Neural cell (in vitro differentiated cells): ENCODE data around the gene STK17B. TPM values are rescaled to one million over a fixed set of nuclear protein-coding genes. Genes with fewer than 3 reads are reported as not detected.

ENCODE experiments used
- H2AFZ ChIP-seq: fragments of 200-600, 300-800 bp; sonication (generic), shearing (Covaris generic); 2 replicates; pipeline ENCODE4 v1.6.0; 2014; ENCODE audit warnings: low read depth, mild to moderate bottlenecking, antibody characterized with exemption, low read length, moderate library complexity
- H3F3A ChIP-seq: fragments of 200-600 bp; shearing (Covaris generic); 2 replicates; pipeline ENCODE4 v1.6.1; 2016; ENCODE audit warnings: mild to moderate bottlenecking, moderate library complexity, mixed read lengths, antibody characterized with exemption, low read length; ENCODE audit not compliant: insufficient read depth, poor library complexity, severe bottlenecking
- H3K27ac ChIP-seq: fragments of 200-600, 300-800 bp; sonication (generic), shearing (Covaris generic); 2 replicates; pipeline ENCODE4 v1.5.1; 2014; ENCODE audit warnings: mild to moderate bottlenecking, low read length, moderate library complexity
- H3K27me3 ChIP-seq: fragments of 300-800, 200-600 bp; sonication (generic), shearing (Covaris generic); 2 replicates; pipeline ENCODE4 v1.6.0; 2014; ENCODE audit warnings: mild to moderate bottlenecking, low read depth, low read length, moderate library complexity; ENCODE audit not compliant: insufficient read depth
- H3K36me3 ChIP-seq: fragments of 300-800, 200-600 bp; sonication (generic), shearing (Covaris generic); 2 replicates; pipeline ENCODE4 v1.5.1; 2014; ENCODE audit warnings: mild to moderate bottlenecking, antibody characterized with exemption, low read length, moderate library complexity; ENCODE audit not compliant: insufficient read depth
- H3K4me2 ChIP-seq: fragments of 300-800, 200-600 bp; sonication (generic), shearing (Covaris generic); 2 replicates; pipeline ENCODE4 v1.6.0; 2014; ENCODE audit warnings: mild to moderate bottlenecking, low read length
- H3K4me3 ChIP-seq: fragments of 300-800, 200-600 bp; sonication (generic), shearing (Covaris generic); 2 replicates; pipeline ENCODE4 v1.5.1; 2014; ENCODE audit warnings: mild to moderate bottlenecking, low read length, moderate library complexity
- H3K79me2 ChIP-seq: fragments of 200-600 bp; shearing (Covaris generic); replicated peaks from 2 replicates; pipeline ENCODE4 v1.6.0; 2014; ENCODE audit warnings: mild to moderate bottlenecking, low read length, moderate library complexity; ENCODE audit not compliant: insufficient read depth
- H3K9ac ChIP-seq: fragments of 300-800, 200-600 bp; sonication (generic), shearing (Covaris generic); 2 replicates; pipeline ENCODE4 v1.6.1; 2016; ENCODE audit warnings: mild to moderate bottlenecking, low read length, mixed read lengths
- H3K9me2 ChIP-seq: fragments of 200-600 bp; shearing (Covaris generic); 2 replicates; pipeline ENCODE4 v1.6.1; 2016; ENCODE audit warnings: mild to moderate bottlenecking, low read length, mixed read lengths; ENCODE audit not compliant: insufficient read depth
- H3K9me3 ChIP-seq: fragments of 200-600, 300-800 bp; sonication (generic), shearing (Covaris generic); 2 replicates; pipeline ENCODE4 v1.6.1; 2016; ENCODE audit warnings: mild to moderate bottlenecking, mixed run types, low read length, moderate library complexity, mixed read lengths
- H4K20me1 ChIP-seq: fragments of 200-600 bp; shearing (Covaris generic); 2 replicates; pipeline ENCODE4 v1.6.1; 2016; ENCODE audit warnings: mild to moderate bottlenecking, mixed run types; ENCODE audit not compliant: insufficient read depth
- EP300 ChIP-seq: fragments of 450-650 bp; conservative IDR thresholded peaks from 2 replicates; pipeline ENCODE4 v1.6.1; 2014; ENCODE audit warnings: antibody characterized with exemption, mild to moderate bottlenecking, moderate library complexity; ENCODE audit not compliant: poor library complexity, severe bottlenecking
- EZH2 ChIP-seq: fragments of 200-600, 300-800 bp; shearing (Covaris generic), sonication (generic); IDR thresholded peaks from 2 replicates; pipeline ENCODE4 v1.6.1; 2014; ENCODE audit warnings: antibody characterized with exemption, low read length, borderline replicate concordance, mild to moderate bottlenecking; ENCODE audit not compliant: insufficient read depth, poor library complexity, severe bottlenecking
- MXI1 ChIP-seq: fragments of 450-650 bp; conservative IDR thresholded peaks from 2 replicates; pipeline ENCODE4 v1.6.1; 2014; ENCODE audit warnings: antibody characterized with exemption, mild to moderate bottlenecking; ENCODE audit not compliant: poor library complexity, severe bottlenecking
- POLR2AphosphoS5 ChIP-seq: IDR thresholded peaks from 2 replicates; pipeline ENCODE4 v1.6.1; 2012
- RAD21 ChIP-seq: fragments of 450-650 bp; conservative IDR thresholded peaks from 2 replicates; pipeline ENCODE4 v1.6.1; 2014; ENCODE audit warnings: antibody characterized with exemption, mild to moderate bottlenecking, moderate library complexity
- SMC3 ChIP-seq: fragments of 450-650 bp; conservative IDR thresholded peaks from 2 replicates; pipeline ENCODE4 v1.6.1; 2014; ENCODE audit warnings: antibody characterized with exemption, mild to moderate bottlenecking, moderate library complexity; ENCODE audit not compliant: poor library complexity
- TAF1 ChIP-seq: IDR thresholded peaks from 2 replicates; pipeline ENCODE4 v1.6.1; 2012; ENCODE audit warnings: low read depth
- polyA plus RNA-seq: library from polyadenylated mRNA; depleted of rRNA; stranded (reverse); fragments of >200 nt; gene quantifications from 2 replicates; pipeline ENCODE4 v1.2.3, GENCODE V29; 2014
- TF ChIP-seq, protein P1 (sequence below): fragments of 450-650 bp; IDR thresholded peaks from 2 replicates; pipeline ENCODE4 v1.5.1; 2014; ENCODE audit warnings: antibody characterized with exemption, mild to moderate bottlenecking, moderate library complexity; ENCODE audit not compliant: poor library complexity, severe bottlenecking
- TF ChIP-seq, protein P2 (sequence below): IDR thresholded peaks from 2 replicates; pipeline ENCODE4 v1.6.1; 2012; ENCODE audit warnings: borderline replicate concordance

The STK17B gene
- polyA plus RNA-seq, 1 donor from 2014 or later, result 0.67 TPM

DNA sequence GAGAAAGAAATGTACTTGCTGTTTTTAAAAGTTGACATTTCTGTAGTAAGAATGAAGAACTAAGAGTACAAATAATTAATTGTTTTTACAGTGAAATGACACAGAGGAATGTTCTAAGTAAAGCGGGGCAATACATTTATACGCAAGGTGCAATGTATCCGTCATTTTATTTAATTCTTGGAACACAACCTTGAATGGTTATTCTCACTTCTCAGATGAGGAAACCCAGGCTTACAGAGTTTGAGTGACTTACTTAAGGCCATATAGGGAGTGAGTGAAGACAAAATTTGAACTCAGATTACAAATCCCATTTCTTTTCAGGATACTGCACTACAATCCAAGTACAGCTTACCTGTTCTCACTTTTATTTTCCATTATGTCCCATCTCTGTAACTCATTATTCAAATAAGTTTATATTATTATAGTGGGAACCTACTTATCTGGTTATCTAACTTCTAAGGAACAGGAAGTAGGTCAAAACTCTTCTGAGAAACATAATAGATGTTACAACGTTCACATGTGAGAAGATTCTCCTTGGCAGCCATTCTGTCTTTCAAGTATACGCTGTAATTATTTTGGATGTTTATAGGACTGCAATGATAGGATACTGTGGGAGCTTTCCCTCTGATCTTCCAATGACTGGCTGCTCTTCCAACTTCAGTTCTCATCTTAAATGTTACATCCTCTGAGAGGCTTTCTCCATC lies 12.3 kb upstream of the STK17B start:
- no peak for TF ChIP-seq POLR2AphosphoS5
- no peak for TF ChIP-seq MXI1
- no peak for TF ChIP-seq SMC3
- no peak for TF ChIP-seq TAF1
- TF ChIP-seq RAD21, result no peak
- no peak for TF ChIP-seq EP300
- TF ChIP-seq EZH2, result no peak
- TF ChIP-seq, protein P1, sequence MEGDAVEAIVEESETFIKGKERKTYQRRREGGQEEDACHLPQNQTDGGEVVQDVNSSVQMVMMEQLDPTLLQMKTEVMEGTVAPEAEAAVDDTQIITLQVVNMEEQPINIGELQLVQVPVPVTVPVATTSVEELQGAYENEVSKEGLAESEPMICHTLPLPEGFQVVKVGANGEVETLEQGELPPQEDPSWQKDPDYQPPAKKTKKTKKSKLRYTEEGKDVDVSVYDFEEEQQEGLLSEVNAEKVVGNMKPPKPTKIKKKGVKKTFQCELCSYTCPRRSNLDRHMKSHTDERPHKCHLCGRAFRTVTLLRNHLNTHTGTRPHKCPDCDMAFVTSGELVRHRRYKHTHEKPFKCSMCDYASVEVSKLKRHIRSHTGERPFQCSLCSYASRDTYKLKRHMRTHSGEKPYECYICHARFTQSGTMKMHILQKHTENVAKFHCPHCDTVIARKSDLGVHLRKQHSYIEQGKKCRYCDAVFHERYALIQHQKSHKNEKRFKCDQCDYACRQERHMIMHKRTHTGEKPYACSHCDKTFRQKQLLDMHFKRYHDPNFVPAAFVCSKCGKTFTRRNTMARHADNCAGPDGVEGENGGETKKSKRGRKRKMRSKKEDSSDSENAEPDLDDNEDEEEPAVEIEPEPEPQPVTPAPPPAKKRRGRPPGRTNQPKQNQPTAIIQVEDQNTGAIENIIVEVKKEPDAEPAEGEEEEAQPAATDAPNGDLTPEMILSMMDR, result no peak
- TF ChIP-seq, protein P2, sequence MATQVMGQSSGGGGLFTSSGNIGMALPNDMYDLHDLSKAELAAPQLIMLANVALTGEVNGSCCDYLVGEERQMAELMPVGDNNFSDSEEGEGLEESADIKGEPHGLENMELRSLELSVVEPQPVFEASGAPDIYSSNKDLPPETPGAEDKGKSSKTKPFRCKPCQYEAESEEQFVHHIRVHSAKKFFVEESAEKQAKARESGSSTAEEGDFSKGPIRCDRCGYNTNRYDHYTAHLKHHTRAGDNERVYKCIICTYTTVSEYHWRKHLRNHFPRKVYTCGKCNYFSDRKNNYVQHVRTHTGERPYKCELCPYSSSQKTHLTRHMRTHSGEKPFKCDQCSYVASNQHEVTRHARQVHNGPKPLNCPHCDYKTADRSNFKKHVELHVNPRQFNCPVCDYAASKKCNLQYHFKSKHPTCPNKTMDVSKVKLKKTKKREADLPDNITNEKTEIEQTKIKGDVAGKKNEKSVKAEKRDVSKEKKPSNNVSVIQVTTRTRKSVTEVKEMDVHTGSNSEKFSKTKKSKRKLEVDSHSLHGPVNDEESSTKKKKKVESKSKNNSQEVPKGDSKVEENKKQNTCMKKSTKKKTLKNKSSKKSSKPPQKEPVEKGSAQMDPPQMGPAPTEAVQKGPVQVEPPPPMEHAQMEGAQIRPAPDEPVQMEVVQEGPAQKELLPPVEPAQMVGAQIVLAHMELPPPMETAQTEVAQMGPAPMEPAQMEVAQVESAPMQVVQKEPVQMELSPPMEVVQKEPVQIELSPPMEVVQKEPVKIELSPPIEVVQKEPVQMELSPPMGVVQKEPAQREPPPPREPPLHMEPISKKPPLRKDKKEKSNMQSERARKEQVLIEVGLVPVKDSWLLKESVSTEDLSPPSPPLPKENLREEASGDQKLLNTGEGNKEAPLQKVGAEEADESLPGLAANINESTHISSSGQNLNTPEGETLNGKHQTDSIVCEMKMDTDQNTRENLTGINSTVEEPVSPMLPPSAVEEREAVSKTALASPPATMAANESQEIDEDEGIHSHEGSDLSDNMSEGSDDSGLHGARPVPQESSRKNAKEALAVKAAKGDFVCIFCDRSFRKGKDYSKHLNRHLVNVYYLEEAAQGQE, result no peak
- Histone ChIP-seq H3K79me2 (no peaks in the 10 kb centered on the region), H3K9me2 (no peaks in the 10 kb centered on the region), H3F3A (no peaks in the 10 kb centered on the region), H3K27ac (no peak overlapping the region), H3K9me3 (no peaks in the 10 kb centered on the region), H2AFZ (no peak overlapping the region), H3K4me2 (no peak overlapping the region), H3K4me3 (no peak overlapping the region), H4K20me1 (no peaks in the 10 kb centered on the region), H3K9ac (no peak overlapping the region), H3K27me3 (no peaks in the 10 kb centered on the region), H3K36me3 (no peaks in the 10 kb centered on the region)

DNA sequence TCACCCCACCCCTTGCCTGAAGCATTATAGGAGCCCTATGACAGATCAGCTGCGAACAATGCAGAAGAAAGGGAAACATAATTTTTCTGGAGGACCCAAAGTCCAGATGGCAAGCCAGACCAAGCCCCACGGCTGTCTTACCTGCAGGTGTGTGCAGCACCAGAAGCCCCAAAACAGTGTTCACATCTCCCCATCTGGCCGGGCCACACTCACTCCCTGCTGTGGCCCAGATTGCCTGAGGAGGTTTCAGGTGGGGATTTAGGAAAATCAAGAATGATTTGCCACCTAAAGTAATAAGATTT lies 11.7 kb upstream of the STK17B start:
- Histone ChIP-seq H3K9me2 (no peaks in the 10 kb centered on the region), H3F3A (no peaks in the 10 kb centered on the region), H3K4me3 (no peak overlapping the region), H4K20me1 (no peaks in the 10 kb centered on the region), H3K27me3 (no peaks in the 10 kb centered on the region), H3K9me3 (no peaks in the 10 kb centered on the region), H3K9ac (no peak overlapping the region), H2AFZ (no peak overlapping the region), H3K4me2 (no peak overlapping the region), H3K36me3 (no peaks in the 10 kb centered on the region), H3K79me2 (no peaks in the 10 kb centered on the region), H3K27ac (no peak overlapping the region)
- TF ChIP-seq MXI1, result no peak
- no peak for TF ChIP-seq POLR2AphosphoS5
- TF ChIP-seq EP300, result no peak
- TF ChIP-seq, protein P1, result no peak
- TF ChIP-seq TAF1, result no peak
- no peak for TF ChIP-seq SMC3
- TF ChIP-seq, protein P2, result no peak
